HG03095 (cell line): ENCODE measurements around the gene ZMYND10.

Experiments used
- ATAC-seq: cut with Tn5 transposase; IDR thresholded peaks from one replicate; pipeline ENCODE4 v1.9.1; 2021; ENCODE audit warnings: moderate library complexity; ENCODE audit not compliant: unreplicated experiment

The ZMYND10 gene

GRCh38 chr3:50350213-50350526 is 4.6 kb upstream of the ZMYND10 start:
- ATAC-seq: no peak

GRCh38 chr3:50347187-50347813 is 1.8 kb upstream of the ZMYND10 start:
- no peak for ATAC-seq

GRCh38 chr3:50345008-50345407 is 524 bp downstream of the ZMYND10 start:
- no peak for ATAC-seq

- ATAC-seq: no peak
These were observed 2.5 kb downstream of the ZMYND10 start for GRCh38 chr3:50342813-50343633.

- no peak for ATAC-seq
These were observed 3.4 kb downstream of the ZMYND10 start for GRCh38 chr3:50341996-50342650.

GRCh38 chr3:50341537-50341936 is 4.0 kb downstream of the ZMYND10 start:
- no peak for ATAC-seq

- ATAC-seq: peak; percentile 19
These were observed 4.8 kb downstream of the ZMYND10 start, which contains the start of gene RASSF1 for GRCh38 chr3:50340448-50341329. Gene RASSF1, minus strand, starts transcription at chr3:50340836. Its CDS starts 31 bp downstream, at chr3:50340805.

- no peak for ATAC-seq
These were observed 5.4 kb downstream of the ZMYND10 start for GRCh38 chr3:50340147-50340447.

GRCh38 chr3:50339485-50340146 is 5.9 kb downstream of the ZMYND10 start:
- ATAC-seq: no peak

- no peak for ATAC-seq
These were observed 6.6 kb downstream of the ZMYND10 start for GRCh38 chr3:50338965-50339364.

- ATAC-seq: peak; percentile 64
These were observed 8.2 kb downstream of the ZMYND10 start for GRCh38 chr3:50337175-50337861.

- peak; percentile 23 for ATAC-seq
These were observed 8.9 kb downstream of the ZMYND10 start for GRCh38 chr3:50336452-50337174.

GRCh38 chr3:50334339-50335075 is 11.0 kb downstream of the ZMYND10 start:
- ATAC-seq: no peak

- no peak for ATAC-seq
These were observed 11.7 kb downstream of the ZMYND10 start for GRCh38 chr3:50333744-50334328.

- ATAC-seq: no peak
These were observed 14.1 kb downstream of the ZMYND10 start for GRCh38 chr3:50331364-50331907.

GRCh38 chr3:50330330-50330729 is 15.2 kb downstream of the ZMYND10 start:
- ATAC-seq: no peak

GRCh38 chr3:50327943-50328691 is 17.4 kb downstream of the ZMYND10 start, which contains the start of gene TUSC2:
Gene TUSC2, minus strand, starts transcription at chr3:50328223. Its CDS starts 124 bp downstream, at chr3:50328099.
- peak; percentile 79 for ATAC-seq
